ENCODE results near the gene TFRC.

The TFRC gene

DNA sequence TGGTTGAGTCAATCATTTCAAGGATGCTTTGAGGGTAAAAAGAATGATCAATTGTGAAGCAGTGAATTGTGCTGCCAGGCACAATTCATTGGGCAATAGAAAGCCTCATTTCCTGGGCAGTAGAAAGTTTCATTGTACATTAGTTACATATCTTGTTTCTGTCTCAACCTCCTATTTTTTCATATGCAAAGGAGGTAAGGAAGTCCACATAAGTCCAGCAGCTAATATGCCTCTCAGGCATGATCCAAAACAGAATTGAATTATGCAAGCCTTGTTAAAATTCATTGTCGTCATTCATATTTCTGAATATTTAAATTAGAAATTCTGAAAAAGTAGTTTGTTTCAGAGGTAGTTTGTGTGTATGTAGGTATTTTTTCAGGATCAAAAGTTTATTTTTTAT is 65.8 kb downstream of the TFRC start:
- TF ChIP-seq, protein P1, sequence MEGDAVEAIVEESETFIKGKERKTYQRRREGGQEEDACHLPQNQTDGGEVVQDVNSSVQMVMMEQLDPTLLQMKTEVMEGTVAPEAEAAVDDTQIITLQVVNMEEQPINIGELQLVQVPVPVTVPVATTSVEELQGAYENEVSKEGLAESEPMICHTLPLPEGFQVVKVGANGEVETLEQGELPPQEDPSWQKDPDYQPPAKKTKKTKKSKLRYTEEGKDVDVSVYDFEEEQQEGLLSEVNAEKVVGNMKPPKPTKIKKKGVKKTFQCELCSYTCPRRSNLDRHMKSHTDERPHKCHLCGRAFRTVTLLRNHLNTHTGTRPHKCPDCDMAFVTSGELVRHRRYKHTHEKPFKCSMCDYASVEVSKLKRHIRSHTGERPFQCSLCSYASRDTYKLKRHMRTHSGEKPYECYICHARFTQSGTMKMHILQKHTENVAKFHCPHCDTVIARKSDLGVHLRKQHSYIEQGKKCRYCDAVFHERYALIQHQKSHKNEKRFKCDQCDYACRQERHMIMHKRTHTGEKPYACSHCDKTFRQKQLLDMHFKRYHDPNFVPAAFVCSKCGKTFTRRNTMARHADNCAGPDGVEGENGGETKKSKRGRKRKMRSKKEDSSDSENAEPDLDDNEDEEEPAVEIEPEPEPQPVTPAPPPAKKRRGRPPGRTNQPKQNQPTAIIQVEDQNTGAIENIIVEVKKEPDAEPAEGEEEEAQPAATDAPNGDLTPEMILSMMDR (IDR thresholded peaks at IDR 0.05; ENCODE audit: low read depth, low read length), result no peak
- no peak for DNase-seq (ENCODE audit: extremely low read depth, low read depth)

DNA sequence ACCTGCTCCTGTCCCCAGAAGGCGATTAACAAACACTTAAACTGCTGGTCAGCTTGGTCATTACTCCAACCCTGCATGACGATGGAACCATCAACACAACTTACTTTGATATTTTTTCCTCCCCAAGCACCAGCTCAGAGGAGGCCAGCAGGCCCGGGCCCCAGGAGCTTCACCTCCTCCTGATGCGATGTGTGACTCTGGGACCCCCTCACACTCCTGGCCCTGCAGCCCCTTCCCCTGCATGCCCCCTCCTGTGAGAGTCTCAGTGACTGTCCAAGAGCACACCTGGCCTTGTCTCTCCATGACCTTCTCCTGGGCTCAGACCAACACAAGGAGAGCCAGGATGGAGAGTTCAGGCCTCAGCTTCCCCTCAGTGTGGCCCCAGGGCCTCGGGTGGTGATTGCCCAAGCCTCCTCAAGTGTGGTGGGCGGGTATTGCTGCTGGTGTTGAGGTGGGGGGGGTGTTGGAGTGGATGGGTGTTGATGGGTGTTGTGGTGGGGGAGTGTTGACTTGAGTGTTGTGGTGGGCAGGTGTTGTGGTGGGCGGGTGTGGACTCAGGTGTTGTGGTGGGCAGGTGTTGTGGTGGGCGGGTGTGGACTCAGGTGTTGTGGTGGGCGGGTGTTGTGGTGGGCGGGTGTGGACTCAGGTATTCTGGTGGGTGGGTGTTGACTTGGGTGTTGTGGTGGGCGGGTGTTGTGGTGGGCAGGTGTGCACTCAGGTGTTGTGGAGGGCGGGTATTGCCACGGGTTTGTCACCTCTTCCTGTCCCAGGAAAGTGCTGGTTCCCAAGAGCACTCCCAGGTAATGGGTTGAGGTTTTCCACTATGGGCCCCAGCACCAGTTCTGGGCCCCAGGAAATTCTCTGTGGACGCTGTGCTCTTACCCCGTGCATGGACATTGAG is 68.1 kb downstream of the TFRC start:
- DNase-seq (ENCODE audit: extremely low read depth, low read depth), result no peak
- TF ChIP-seq, protein P1 (IDR thresholded peaks at IDR 0.05; ENCODE audit: low read depth, low read length), result no peak

DNA sequence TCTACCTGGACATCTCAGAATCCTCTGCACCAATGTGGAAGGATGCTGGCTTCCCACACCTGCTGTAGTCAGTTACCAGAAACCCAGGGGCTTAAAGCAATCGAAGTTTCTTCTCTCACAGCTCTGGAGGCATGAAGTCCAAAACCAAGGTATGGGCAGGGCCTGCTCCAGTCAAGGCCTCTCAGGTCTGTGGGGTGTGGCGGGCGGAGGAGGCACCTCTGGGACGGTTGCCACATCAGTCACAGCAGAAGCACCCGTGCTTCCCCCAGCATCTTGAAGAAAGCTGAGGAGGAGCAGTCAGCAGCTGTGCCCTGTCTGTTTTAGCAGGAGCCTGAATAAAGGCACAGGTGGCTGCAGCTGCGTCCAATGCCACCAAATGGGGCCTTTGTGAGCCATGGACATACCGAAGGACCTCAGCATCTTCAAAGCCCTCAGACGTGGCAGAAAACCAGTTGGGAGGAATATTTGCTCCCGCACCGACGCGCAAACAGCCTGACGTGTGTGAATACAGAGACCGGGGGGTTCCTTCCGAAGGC is 68.9 kb downstream of the TFRC start:
- TF ChIP-seq, protein P1 (IDR thresholded peaks at IDR 0.05; ENCODE audit: low read depth, low read length), result no peak
- DNase-seq (ENCODE audit: extremely low read depth, low read depth), result no peak

DNA sequence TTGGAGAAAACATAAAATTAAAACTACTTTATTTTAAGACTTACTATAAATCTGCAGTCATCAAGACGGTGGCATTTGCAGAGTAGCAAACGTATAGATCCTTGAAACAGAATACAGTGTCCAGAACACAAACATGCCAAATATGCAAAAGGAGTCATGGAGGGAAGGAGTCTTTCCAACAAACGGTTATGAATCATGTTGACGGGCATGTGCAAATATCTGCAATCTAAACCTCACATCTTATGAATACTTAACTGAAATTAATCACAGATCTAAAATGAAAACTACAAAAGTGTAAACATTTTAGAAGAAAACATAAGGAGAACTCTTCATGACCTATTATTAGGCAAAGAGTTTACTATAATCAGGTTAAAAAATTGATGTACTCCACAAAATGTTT is 69.4 kb downstream of the TFRC start:
- TF ChIP-seq, protein P1 (IDR thresholded peaks at IDR 0.05; ENCODE audit: low read depth, low read length), result no peak
- DNase-seq (ENCODE audit: extremely low read depth, low read depth), result no peak

DNA sequence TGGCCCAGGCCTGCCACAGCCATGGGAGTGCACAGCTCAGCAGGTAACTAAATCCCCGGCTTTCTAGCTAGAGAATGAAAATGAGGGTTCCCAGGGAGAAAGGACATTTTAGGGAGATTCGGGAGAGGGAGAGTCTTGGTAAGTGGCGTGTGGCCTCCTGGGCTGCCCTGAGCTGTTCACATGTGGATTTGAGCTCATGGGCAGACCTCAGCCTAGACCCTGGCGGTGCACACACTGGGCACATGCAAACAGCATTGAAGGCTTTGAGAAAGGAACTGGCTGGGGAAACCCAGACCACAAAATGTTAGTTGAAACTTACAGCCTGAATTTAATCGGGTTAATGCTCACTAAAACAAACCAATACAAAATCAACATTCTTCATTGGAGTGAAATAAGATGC is 72.4 kb downstream of the TFRC start:
- TF ChIP-seq, protein P1 (IDR thresholded peaks at IDR 0.05; ENCODE audit: low read depth, low read length), result no peak
- DNase-seq (ENCODE audit: extremely low read depth, low read depth), result no peak

DNA sequence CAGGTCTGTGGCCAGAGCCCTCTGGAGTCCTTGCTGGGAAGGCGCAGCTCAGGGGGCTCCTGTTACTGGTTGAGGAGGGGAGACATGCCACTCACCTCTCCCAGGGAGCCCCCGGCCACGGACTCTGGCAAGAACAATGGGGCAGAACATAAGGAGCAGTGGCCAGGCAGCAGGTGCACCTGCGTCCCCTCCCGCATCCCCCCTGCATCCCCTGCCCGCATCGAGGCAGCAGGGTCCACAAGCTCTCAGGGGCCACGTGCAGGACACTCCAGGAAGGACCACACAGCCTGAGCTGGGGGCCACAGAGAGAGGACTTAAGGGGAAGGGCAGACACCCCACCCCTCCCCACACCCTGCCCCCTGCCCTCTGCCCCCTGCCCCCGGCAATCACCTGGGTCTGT is 73.0 kb downstream of the TFRC start:
- no peak for DNase-seq (ENCODE audit: extremely low read depth, low read depth)

DNA sequence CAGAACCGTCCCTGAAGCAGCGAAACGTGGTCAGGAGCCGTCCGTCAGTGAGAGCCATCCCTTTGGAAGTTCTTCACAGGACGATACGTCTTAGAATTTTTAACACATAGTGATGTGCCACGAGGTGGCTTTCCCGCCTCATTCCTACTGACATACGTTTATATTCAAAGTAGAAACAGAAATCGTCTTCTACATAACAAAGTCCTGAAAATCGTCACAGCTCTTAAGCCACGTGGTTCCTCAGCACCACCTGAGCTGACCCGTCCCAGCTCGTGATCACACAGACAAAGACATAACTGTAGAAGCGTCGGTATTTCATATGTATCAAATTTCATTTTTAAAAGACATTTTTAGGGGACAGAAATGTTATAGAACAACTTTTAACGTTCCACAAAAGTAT is 73.5 kb downstream of the TFRC start:
- no peak for DNase-seq (ENCODE audit: extremely low read depth, low read depth)
- TF ChIP-seq, protein P1 (IDR thresholded peaks at IDR 0.05; ENCODE audit: low read depth, low read length), result no peak

More for the DNA sequence above, 73.0 kb downstream of the TFRC start:
- TF ChIP-seq, protein P1 (IDR thresholded peaks at IDR 0.05; ENCODE audit: low read depth, low read length), result no peak

Measured in AG09319 (cell line).